LNCaP clone FGC (cell line): ENCODE data around the gene SYCE3.

Experiments used
- DNase-seq: peaks from one replicate; pipeline ENCODE4 v3.0.0-alpha.2; 2011; ENCODE audit warnings: low read depth
- H3K4me3 ChIP-seq: 2 replicates; pipeline ENCODE4 v1.5.1; 2011; ENCODE audit warnings: mild to moderate bottlenecking, low read depth, low read length, control low read depth
- CTCF ChIP-seq: IDR thresholded peaks from 2 replicates; pipeline ENCODE4 v1.5.1; 2012; ENCODE audit warnings: mild to moderate bottlenecking; ENCODE audit not compliant: control insufficient read depth, insufficient read depth; ENCODE audit errors: extremely low read depth

Gene SYCE3

GRCh38 chr22:50548040-50548920, 14.4 kb downstream of the SYCE3 start:
- DNase-seq, result no peak
- TF ChIP-seq CTCF, result no peak
- H3K4me3 ChIP-seq, result no peak overlapping the region

DNA sequence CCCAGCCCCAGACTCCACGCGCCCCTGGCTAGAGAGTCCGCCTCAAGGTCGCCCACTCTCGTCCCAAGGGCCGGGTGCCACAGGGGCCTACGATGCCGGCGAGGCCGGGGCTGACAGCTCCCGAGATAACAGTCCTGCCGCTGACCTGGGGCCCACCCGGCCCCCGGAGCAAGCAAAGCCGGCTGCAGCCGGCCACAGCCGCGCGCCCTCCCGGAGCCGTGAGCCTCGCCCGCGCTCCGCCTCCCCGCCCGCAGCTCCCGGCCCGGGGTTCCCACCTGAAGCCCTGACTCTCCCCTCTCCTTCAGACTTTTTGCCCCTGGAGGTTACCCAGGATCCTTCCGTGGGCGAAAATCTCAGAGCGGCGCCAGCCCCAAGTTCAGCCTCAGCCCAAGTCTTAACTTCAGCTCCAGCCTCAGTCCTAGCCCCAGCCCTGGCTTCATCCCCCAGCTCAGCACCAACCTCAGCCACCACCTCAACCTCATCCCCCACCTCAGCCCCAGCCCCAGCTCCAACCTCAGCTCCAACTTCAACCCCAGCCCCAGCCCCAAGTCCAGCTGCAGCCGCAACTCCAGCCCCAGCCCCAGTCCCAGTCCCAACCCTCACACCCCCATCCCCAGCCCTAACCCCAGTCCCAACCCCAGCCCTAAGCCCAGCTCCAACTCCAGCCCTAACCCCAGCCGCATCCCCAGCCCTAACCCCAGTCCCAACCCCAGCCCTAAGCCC, 15.3 kb downstream of the SYCE3 start:
- DNase-seq, result no peak
- TF ChIP-seq CTCF, result no peak
- H3K4me3 ChIP-seq, result no peak overlapping the region

- no peak overlapping the region for H3K4me3 ChIP-seq
- DNase-seq, result no peak
- TF ChIP-seq CTCF, result no peak
These were observed 16.1 kb downstream of the SYCE3 start for GRCh38 chr22:50546326-50547262.

DNA sequence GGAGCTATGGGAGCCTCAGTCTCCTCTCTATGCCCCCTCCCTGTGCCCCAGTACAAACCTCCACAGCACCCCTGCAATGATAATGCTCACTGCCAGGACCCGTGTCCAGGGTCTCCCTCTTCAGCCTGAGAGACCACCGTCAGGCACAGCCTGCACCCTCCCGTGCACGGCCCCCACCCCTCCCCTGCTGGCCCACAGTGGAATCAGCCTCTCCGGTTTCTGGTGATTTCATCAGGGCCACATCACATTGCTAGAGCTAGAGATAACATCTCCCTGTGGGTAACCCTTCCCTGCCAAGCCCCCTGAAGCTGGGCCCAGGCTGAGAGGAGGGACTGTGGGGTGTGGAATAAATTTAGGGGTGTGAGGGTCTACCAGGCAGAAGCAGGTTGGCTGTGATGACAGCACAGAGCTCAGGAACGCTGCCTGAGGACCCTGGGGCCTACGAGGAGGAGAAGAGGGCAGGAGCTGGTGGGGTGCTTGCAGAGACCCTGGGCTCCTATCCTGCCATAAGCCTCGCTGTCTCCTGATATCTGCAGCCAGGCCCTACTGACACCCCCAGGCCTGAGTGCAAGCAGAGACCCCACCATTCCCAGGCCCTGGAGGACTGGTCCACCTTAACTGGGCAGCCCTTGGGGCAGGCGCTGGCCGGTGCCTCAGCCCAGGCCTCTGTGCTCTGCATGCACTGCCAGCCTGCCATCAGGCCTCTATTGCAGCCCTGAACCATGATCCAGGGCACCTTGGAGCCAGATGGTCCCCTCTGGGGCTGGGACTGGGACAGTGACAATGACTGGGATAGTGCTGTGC, 17.0 kb downstream of the SYCE3 start, which contains the start of gene KLHDC7B:
Gene KLHDC7B (plus strand): TSS at position 378 of the 804 bp plus-strand sequence. CDS start 345 bp downstream, at position 723.
- no peak for DNase-seq
- no peak for TF ChIP-seq CTCF
- H3K4me3 ChIP-seq, result no peak within 1 kb of the TSS

DNA sequence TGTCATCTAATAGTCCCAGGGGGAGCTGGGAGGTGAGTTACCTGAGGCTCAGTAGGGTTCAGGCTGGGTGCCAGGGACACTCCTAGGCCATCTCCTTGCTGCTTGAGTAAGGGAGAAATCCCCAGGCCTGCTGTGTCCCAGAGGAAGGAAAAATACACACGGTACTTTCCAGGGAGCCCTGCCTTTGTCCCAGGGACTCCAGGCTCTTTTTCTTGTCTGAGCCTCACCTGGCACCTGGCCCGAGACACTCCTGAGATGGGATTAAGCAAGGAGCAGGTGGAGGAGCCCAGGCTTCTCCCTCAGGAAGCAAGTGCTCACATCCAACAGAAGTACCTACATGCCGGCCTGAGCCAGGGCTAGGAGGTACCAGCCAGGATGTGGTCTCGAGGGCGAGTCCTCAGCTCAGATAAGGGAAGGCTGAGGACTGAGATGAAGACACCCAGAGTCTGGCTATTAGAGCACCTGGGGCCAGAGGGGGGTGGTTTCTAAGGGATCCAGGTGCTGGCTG, 17.9 kb downstream of the SYCE3 start:
- no peak for TF ChIP-seq CTCF
- H3K4me3 ChIP-seq, result no peak overlapping the region
- DNase-seq, result no peak
